HepG2 (cell line): ENCODE data around the gene HKDC1. TPM values are rescaled to one million over a fixed set of nuclear protein-coding genes. Genes with fewer than 3 reads are reported as not detected.
A peak's percentile ranks its signal among the peaks of the same experiment; 100 is the strongest.

Experiments
- CEBPB ChIP-seq: IDR thresholded peaks from 2 replicates; pipeline ENCODE4 v1.6.1; 2011; ENCODE audit warnings: low read depth, low read length, improper control_type of control experiment, borderline replicate concordance
- CEBPG ChIP-seq: IDR thresholded peaks from 2 replicates; pipeline ENCODE4 v1.6.1; 2016
- GZF1 ChIP-seq: sonication (generic); formaldehyde crosslinking; IDR thresholded peaks from 2 replicates; pipeline ENCODE4 v1.5.1; 2020; ENCODE audit warnings: mild to moderate bottlenecking, missing genetic modification reagents
- HDAC6 ChIP-seq: fragments of 200-600 bp; sonication (generic); IDR thresholded peaks from 2 replicates; pipeline ENCODE4 v1.7.0; 2017; ENCODE audit warnings: mild to moderate bottlenecking, antibody characterized with exemption, low read length, low read depth
- HNRNPLL ChIP-seq: fragments of 200-400 bp; formaldehyde crosslinking; IDR thresholded peaks from 2 replicates; pipeline ENCODE4 v1.6.1; 2017; ENCODE audit warnings: mild to moderate bottlenecking, low read depth, low read length; ENCODE audit not compliant: poor library complexity, severe bottlenecking
- MED13 ChIP-seq: sonication (generic); formaldehyde crosslinking; IDR thresholded peaks from 2 replicates; pipeline ENCODE4 v1.5.0; 2020; ENCODE audit warnings: missing genetic modification reagents
- NONO ChIP-seq, 2 experiments: fragments of 450-650 bp in 1 of 2; sonication (generic) in 1 of 2; formaldehyde crosslinking in 1 of 2; IDR thresholded peaks in 1 of 2; conservative IDR thresholded peaks in 1 of 2; 2 replicates each; pipeline versions ENCODE4 v1.6.1 to v1.8.0; 2017 to 2022; ENCODE audit warnings: mild to moderate bottlenecking in 1 of 2, missing genetic modification reagents in 1 of 2, moderate library complexity in 1 of 2
- PPARG ChIP-seq: conservative IDR thresholded peaks from 2 replicates; pipeline ENCODE4 v1.6.1; 2016; ENCODE audit warnings: missing biosample characterization, missing genetic modification reagents
- RBAK ChIP-seq: sonication (generic); formaldehyde crosslinking; IDR thresholded peaks from 2 replicates; pipeline ENCODE4 v1.5.1; 2020; ENCODE audit warnings: mild to moderate bottlenecking, missing genetic modification reagents
- SPEN ChIP-seq: sonication (generic); formaldehyde crosslinking; IDR thresholded peaks from 2 replicates; pipeline ENCODE4 v1.5.1; 2020; ENCODE audit warnings: low read depth, mild to moderate bottlenecking, missing genetic modification reagents
- STAT5B ChIP-seq: sonication (generic); formaldehyde crosslinking; IDR thresholded peaks from 2 replicates; pipeline ENCODE4 v1.4.0; 2020; ENCODE audit warnings: missing genetic modification reagents
- U2AF2 ChIP-seq: fragments of 200-400 bp; formaldehyde crosslinking; IDR thresholded peaks from 2 replicates; pipeline ENCODE4 v1.6.1; 2017; ENCODE audit warnings: low read depth, mild to moderate bottlenecking, low read length
- XRCC5 ChIP-seq: fragments of 200-400 bp; formaldehyde crosslinking; optimal IDR thresholded peaks from 2 replicates; pipeline ENCODE3; 2017; ENCODE audit warnings: mild to moderate bottlenecking, low read length
- ZNF121 ChIP-seq: sonication (generic); formaldehyde crosslinking; IDR thresholded peaks from 2 replicates; pipeline ENCODE4 v1.5.0; 2020; ENCODE audit warnings: mild to moderate bottlenecking, missing genetic modification reagents
- ZNF3 ChIP-seq: IDR thresholded peaks from 2 replicates; pipeline ENCODE4 v1.7.0; 2017; ENCODE audit warnings: inconsistent platforms
- ZNF431 ChIP-seq: sonication (generic); formaldehyde crosslinking; IDR thresholded peaks from 2 replicates; pipeline ENCODE4 v1.9.0; 2022; ENCODE audit warnings: missing genetic modification reagents, low read depth, mild to moderate bottlenecking, borderline replicate concordance
- ZNF543 ChIP-seq: sonication (generic); formaldehyde crosslinking; IDR thresholded peaks from 2 replicates; pipeline ENCODE4 v1.4.0; 2020; ENCODE audit warnings: mild to moderate bottlenecking, missing genetic modification reagents
- polyA plus RNA-seq, 8 experiments: library from polyadenylated mRNA; depleted of rRNA in 3 of 8; stranded (reverse) in 7 of 8; unstranded in 1 of 8; fragments of >200 nt; fragmentation: Illumina TruSeq in 4 of 8; extraction: Trizol in 4 of 8; gene quantifications; 2 replicates each; pipeline versions ENCODE4 v1.2.1 to v1.2.3, GENCODE V29; 2011 to 2016; ENCODE audit warnings: low read depth in 4 of 8, missing spikeins in 1 of 8, mixed read lengths in 1 of 8; ENCODE audit not compliant: insufficient read depth in 1 of 8
- total RNA-seq, 5 experiments: library from RNA; depleted of rRNA; stranded (reverse); fragments of >200 nt; fragmentation: Illumina TruSeq; extraction: Trizol; gene quantifications; 2 replicates each; pipeline ENCODE4 v1.2.3, GENCODE V29; 2016; ENCODE audit warnings: low read depth in 1 of 5
- TF ChIP-seq, protein P1 (sequence below): sonication (generic); formaldehyde crosslinking; IDR thresholded peaks from 2 replicates; pipeline ENCODE4 v1.8.1; 2022; ENCODE audit warnings: low read depth, mild to moderate bottlenecking, missing genetic modification reagents

Gene HKDC1
- total and polyA plus RNA-seq, 2 of the 13 experiments (the other 11 are each of a cell fraction or from before 2014, with no cell fraction given), result 8.1 to 12.4 TPM

DNA sequence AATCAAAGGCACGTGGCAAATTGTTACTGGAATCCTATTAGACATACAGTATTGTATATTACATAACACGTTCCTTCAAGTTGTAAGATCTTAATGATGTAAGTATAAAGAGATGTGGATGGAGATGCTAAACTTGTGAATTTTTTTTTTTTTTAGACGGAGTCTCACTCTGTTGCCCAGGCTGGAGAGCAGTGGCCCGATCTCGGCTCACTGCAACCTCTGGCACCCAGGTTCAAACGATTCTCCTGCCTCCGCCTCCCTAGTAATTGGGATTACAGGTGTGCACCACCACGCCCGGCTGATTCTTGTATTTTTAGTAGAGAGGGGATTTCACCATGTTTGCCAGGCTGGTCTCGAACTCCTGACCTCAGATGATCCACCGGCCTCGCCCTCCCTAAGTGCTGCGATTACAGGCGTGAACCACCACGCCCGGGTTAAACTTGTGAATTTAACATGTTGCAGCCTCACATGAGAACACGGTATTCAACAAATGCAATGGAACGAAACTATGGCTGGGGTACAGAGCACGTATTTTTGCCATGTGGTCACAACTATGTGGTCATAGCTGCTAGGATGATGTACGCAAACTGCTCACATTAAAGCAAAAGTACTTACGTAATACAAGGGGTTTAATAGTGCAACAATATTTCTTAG is 40.9 kb upstream of the HKDC1 start (continued):
- TF ChIP-seq ZNF431, result 0 out of 2 replicates have a peak, but pooled peaks have one; percentile 68
- no peak for TF ChIP-seq HDAC6
- no peak for TF ChIP-seq NONO (IDR thresholded peaks at IDR 0.05)
- TF ChIP-seq NONO (CRISPR knock-in tag; conservative IDR thresholded peaks at IDR 0.05), result peak; percentile 21; the same call in 1 of the 2 replicates
- peak; percentile 56; the same call in 1 of the 2 replicates for TF ChIP-seq CEBPG (CRISPR knock-in tag)
- TF ChIP-seq ZNF3 (CRISPR knock-in tag), result peak; percentile 20; the same call in 1 of the 2 replicates
- no peak for TF ChIP-seq RBAK (CRISPR knock-in tag)
- TF ChIP-seq MED13, result no peak
- peak; percentile 46 for TF ChIP-seq HNRNPLL
- TF ChIP-seq CEBPB, result peak; percentile 69
- TF ChIP-seq XRCC5, result no peak
- TF ChIP-seq PPARG (CRISPR knock-in tag), result 0 out of 2 replicates have a peak, but pooled peaks have one; percentile 4
- no peak for TF ChIP-seq STAT5B (CRISPR knock-in tag)
- 0 out of 2 replicates have a peak, but pooled peaks have one; percentile 4 for TF ChIP-seq SPEN (CRISPR knock-in tag)
- peak; percentile 9; the same call in 1 of the 2 replicates for TF ChIP-seq ZNF121
- TF ChIP-seq GZF1 (CRISPR knock-in tag), result no peak
- TF ChIP-seq, protein P1, sequence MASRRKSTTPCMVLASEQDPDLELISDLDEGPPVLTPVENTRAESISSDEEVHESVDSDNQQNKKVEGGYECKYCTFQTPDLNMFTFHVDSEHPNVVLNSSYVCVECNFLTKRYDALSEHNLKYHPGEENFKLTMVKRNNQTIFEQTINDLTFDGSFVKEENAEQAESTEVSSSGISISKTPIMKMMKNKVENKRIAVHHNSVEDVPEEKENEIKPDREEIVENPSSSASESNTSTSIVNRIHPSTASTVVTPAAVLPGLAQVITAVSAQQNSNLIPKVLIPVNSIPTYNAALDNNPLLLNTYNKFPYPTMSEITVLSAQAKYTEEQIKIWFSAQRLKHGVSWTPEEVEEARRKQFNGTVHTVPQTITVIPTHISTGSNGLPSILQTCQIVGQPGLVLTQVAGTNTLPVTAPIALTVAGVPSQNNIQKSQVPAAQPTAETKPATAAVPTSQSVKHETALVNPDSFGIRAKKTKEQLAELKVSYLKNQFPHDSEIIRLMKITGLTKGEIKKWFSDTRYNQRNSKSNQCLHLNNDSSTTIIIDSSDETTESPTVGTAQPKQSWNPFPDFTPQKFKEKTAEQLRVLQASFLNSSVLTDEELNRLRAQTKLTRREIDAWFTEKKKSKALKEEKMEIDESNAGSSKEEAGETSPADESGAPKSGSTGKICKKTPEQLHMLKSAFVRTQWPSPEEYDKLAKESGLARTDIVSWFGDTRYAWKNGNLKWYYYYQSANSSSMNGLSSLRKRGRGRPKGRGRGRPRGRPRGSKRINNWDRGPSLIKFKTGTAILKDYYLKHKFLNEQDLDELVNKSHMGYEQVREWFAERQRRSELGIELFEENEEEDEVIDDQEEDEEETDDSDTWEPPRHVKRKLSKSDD (CRISPR knock-in tag), result 0 out of 2 replicates have a peak, but pooled peaks have one; percentile 50
- no peak for TF ChIP-seq U2AF2
- TF ChIP-seq ZNF543 (CRISPR knock-in tag), result no peak
